ENCODE measurements around the gene FYTTD1. TPM values are rescaled to one million over a fixed set of nuclear protein-coding genes. Genes with fewer than 3 reads are reported as not detected.

FYTTD1 gene
- total RNA-seq, 6 donors from 2014 or later = 25.5 to 50.0 (median 37.5) TPM

- no peaks in the 10 kb centered on the region for H3K27me3 ChIP-seq
- TF ChIP-seq POLR2A (IDR thresholded peaks at IDR 0.05) (no peak), EP300 (IDR thresholded peaks at IDR 0.05) (no peak), POLR2AphosphoS5 (IDR thresholded peaks at IDR 0.05) (no peak), CTCF (IDR thresholded peaks at IDR 0.05) (no peak)
- DNase-seq (no peak), ATAC-seq (ENCODE audit: low FRiP score in 2 of 2) (peak; percentile 42 to 59)
- peak overlapping the region; percentile 92 to 98 (median 96) for H3K27ac ChIP-seq
- H3K4me1 ChIP-seq = peaks cover 22 to 29% (median 24%) of the 10 kb centered on the region in 4 donors
- peak overlapping the region; percentile 65 to 75 (median 70) for H3K4me3 ChIP-seq
- WGBS, 2 donors = 14 to 18% methylated on average over 24 to 25 of the region's 25 CpGs
- H3K36me3 ChIP-seq = no peaks in the 10 kb centered on the region
- H3K9me3 ChIP-seq = no peaks in the 10 kb centered on the region
These were observed 42.4 kb downstream of the FYTTD1 start for GRCh38 chr3:197791892-197792647.

DNA sequence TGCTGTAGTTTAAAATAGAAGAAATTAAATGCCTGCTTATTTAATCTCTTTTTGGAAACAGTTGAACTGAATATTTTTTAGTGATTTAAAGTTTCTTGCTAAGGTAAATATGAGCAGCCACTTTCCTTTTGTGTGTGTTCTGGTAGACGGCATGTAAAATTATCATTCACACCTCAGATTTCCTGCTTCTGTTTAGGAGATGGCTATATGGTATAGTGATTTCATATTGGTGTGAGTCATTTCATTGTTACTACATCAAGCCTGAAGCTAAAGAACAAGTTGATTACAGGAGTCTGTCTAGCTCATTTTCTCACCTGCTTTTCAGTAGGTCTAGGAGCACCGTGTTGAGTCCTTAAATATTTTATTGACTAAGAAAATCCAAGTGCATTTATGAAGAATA lies 43.6 kb downstream of the FYTTD1 start:
- Histone ChIP-seq H3K27me3 (no peaks in the 10 kb centered on the region), H3K4me3 (peak overlapping the region in 1 of 4 donors; percentile 66), H3K36me3 (no peaks in the 10 kb centered on the region), H3K27ac (no peak overlapping the region), H3K9me3 (no peaks in the 10 kb centered on the region), H3K4me1 (peaks cover 19 to 29% (median 24%) of the 10 kb centered on the region in 4 donors)
- DNase-seq (no peak), ATAC-seq (ENCODE audit: low FRiP score in 2 of 2) (no peak)
- TF ChIP-seq CTCF (IDR thresholded peaks at IDR 0.05) = no peak
- TF ChIP-seq EP300 (IDR thresholded peaks at IDR 0.05) = no peak
- TF ChIP-seq POLR2AphosphoS5 (IDR thresholded peaks at IDR 0.05) = no peak
- no peak for TF ChIP-seq POLR2A (IDR thresholded peaks at IDR 0.05)
- WGBS, 2 donors = 24 to 34% methylated on average over 2 of the region's 2 CpGs

DNA sequence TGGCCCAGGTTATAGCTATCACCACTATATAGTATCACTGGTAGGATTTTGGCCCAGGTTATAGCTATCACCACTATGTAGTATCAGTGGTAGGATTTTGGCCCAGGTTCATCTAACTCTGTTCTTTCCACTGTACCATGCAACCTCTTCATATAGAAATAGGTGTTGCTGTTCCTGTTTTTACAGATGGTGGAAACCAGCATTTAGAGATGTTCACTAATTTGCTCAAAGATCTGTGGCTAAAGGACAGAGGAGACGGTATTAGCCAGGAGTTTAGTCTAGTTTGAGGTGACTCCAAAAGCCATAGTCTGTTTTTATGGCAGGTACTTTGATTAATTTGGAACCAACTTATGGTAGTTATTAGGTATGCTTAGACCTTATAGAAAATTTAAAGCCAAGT lies 44.4 kb downstream of the FYTTD1 start:
- H3K4me1 ChIP-seq = peaks cover 19 to 30% (median 26%) of the 10 kb centered on the region in 4 donors
- H3K9me3 ChIP-seq = no peaks in the 10 kb centered on the region
- H3K4me3 ChIP-seq = no peak overlapping the region
- no peak for TF ChIP-seq POLR2A (IDR thresholded peaks at IDR 0.05)
- no peak for DNase-seq
- no peaks in the 10 kb centered on the region for H3K27me3 ChIP-seq
- no peak overlapping the region for H3K27ac ChIP-seq
- ATAC-seq (ENCODE audit: low FRiP score in 2 of 2) = no peak
- 93 to 100% methylated on average over 1 of the region's 1 CpG for WGBS, 2 donors
- no peaks in the 10 kb centered on the region for H3K36me3 ChIP-seq

- ATAC-seq (ENCODE audit: low FRiP score in 2 of 2) (peak in 1 of 2 donors; percentile 25), DNase-seq (no peak)
- Histone ChIP-seq H3K36me3 (no peaks in the 10 kb centered on the region), H3K9me3 (no peaks in the 10 kb centered on the region), H3K27me3 (no peaks in the 10 kb centered on the region), H3K4me1 (peaks cover 24 to 38% (median 30%) of the 10 kb centered on the region in 4 donors), H3K27ac (no peak overlapping the region), H3K4me3 (no peak overlapping the region)
- TF ChIP-seq POLR2AphosphoS5 (IDR thresholded peaks at IDR 0.05) (no peak), POLR2A (IDR thresholded peaks at IDR 0.05) (no peak), EP300 (IDR thresholded peaks at IDR 0.05) (no peak), CTCF (IDR thresholded peaks at IDR 0.05) (no peak)
- WGBS, 2 donors = 92 to 96% methylated on average over 1 of the region's 1 CpG
These were observed 45.5 kb downstream of the FYTTD1 start for GRCh38 chr3:197795200-197795599.

DNA sequence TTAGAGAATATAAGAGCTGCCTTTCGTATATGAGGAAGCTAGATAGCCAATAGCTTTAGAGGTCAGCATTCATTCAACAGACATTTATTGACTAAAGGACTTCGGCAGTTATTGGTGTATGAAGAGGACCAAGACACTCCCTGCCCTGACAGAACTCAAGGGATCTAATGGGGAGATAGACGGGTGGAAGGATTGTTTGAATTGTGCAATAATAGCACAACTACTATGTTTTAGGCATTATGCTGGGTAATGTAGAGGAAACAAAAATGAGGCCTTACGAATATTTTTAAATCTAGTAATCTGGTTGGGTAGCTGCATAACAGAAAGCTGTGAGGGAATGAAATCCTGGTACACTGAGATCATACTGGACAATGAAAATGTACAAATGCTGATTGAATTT lies 46.4 kb downstream of the FYTTD1 start:
- H3K27me3 ChIP-seq = no peaks in the 10 kb centered on the region
- H3K36me3 ChIP-seq = no peaks in the 10 kb centered on the region
- H3K9me3 ChIP-seq = no peaks in the 10 kb centered on the region
- DNase-seq (no peak), ATAC-seq (ENCODE audit: low FRiP score in 2 of 2) (no peak)
- peaks cover 27 to 33% (median 30%) of the 10 kb centered on the region in 4 donors for H3K4me1 ChIP-seq
- H3K4me3 ChIP-seq = no peak overlapping the region
- 49 to 58% methylated on average over 4 of the region's 4 CpGs for WGBS, 2 donors
- no peak overlapping the region for H3K27ac ChIP-seq
- TF ChIP-seq EP300 (IDR thresholded peaks at IDR 0.05) (no peak), POLR2AphosphoS5 (IDR thresholded peaks at IDR 0.05) (no peak), CTCF (IDR thresholded peaks at IDR 0.05) (no peak), POLR2A (IDR thresholded peaks at IDR 0.05) (no peak)

Data from upper lobe of left lung (tissue), 6 donors.